GM12874 (cell line): ENCODE results near the gene ATP5ME.

Experiments
- CTCF ChIP-seq: IDR thresholded peaks from 2 replicates; pipeline ENCODE4 v1.5.1; 2011; ENCODE audit warnings: low read depth, mild to moderate bottlenecking, control low read depth, low read length, moderate library complexity; ENCODE audit not compliant: insufficient read depth

ATP5ME gene

DNA sequence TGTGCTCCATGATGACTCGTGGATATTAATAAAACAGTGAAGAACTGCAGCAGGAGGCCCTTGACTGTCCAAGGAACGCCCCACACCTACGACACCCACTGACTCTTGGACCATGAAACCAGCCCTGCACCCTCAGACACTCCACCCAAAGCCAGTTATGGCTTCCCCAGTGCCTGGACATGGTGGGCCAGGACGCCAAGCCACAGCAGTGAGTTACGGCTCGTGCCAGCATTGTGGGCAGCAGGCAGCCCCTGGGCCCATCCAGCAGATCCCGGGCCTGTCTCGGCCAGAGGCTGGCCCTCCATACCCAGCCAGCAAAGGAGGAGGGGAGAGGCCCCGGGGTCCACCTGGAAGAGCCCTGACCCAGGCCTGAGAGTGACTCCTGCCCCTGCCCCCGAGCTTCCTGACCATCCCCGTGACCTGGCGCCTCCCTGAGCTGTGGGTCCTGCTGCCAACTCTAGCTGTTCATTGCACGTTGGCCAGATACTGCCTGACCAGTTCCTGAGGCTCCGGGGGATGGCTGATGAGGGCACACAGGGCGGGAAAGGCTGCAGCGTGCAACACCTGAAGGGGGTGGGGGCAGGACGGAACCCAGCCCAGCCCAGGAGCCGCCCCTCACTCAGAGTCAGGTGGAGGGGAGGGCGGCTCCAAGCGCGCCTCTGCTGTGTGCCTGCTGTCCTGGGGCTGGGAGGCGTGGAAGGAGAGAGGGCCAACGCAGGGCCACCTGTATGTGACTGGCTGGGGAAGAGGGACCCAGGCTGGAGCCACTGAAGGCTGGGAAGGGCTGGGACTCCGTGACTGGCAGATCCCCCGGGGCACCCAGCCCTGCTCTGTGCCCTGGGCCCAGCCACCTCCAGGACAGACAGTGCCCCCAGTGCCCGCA, 14.1 kb upstream of the ATP5ME start:
- no peak for TF ChIP-seq CTCF

DNA sequence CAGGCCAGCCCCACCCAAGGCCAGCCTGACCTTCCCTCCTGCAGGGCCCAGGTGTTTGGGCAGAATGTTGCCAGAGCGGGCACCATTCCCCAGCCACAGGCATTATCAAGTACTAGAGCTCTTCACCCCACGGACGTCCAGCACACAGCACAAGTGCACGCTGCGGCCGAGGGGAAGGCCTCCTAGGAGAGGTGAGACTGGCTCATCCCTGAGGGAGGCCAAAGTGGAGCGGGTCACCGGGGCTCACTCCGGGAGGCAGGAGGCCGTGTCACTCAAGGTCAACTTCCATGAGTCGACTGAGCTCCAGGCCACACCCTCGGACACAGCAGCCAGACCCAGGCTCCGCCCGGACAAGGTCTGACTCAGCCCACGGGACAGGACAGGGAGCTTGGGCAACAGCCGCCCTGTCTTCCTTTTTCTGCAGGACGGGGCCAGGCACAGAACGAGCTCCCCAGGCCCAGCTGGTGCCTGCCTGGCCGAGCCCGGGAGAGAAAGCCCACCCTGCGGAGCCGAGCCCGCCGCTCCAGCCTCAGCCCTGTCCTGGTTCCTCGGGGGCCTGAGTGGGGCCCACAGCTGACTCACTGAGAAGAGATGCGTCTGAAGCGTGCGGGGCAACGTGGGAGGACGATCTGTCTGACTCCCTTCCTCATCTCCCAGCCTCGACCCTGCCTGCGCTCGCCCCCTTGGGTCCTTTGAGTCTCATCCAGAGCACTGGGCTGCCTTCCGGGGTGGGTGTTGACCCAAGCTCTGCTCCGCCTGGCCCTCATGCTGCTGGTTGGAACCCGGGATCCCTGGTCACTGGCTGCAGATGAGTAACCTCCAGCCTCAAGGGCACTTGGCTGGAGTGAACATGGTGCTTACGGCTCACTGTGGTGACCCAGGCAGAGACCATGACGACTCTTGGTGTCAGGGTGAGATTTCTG, 13.2 kb upstream of the ATP5ME start:
- TF ChIP-seq CTCF = no peak

- no peak for TF ChIP-seq CTCF
Observed at GRCh38 chr4:686413-687040, 12.5 kb upstream of the ATP5ME start.

GRCh38 chr4:685679-686412, 11.8 kb upstream of the ATP5ME start:
- TF ChIP-seq CTCF = no peak

- no peak for TF ChIP-seq CTCF
Observed at GRCh38 chr4:684623-685327, 10.7 kb upstream of the ATP5ME start.

DNA sequence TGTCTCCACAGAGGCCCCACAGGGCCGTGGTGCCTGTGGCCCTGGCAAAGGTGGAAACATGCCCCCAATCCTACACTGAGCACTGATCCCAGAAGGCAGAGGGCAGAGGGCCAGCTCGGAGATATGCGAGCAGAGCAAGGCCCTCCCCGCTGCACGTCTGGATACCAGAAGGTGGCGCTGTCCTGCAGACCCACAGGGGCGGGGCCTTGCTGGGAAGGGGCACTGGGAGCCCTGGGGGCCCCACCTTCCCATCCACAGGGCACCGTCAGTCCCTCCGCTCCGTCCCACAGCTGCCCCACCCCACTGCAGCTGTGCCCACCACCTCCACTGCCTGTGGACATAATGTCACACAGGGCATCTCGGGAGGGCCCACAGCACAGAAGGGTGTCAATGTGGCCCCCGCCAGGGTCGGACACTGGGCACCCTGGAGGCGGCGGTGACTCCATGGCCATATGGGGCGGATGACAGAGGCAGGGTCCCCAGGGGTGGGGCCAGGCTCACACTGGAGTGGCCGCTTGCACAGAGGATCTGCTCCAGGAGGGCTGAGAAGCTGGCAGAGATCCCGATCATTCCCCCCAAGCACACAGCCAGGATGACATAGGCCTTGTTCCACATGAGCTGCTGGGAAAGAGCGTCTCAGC, 10.0 kb upstream of the ATP5ME start:
- TF ChIP-seq CTCF = peak; percentile 70
